Measurements from ENCODE around the gene ZSCAN21.

Gene ZSCAN21

DNA sequence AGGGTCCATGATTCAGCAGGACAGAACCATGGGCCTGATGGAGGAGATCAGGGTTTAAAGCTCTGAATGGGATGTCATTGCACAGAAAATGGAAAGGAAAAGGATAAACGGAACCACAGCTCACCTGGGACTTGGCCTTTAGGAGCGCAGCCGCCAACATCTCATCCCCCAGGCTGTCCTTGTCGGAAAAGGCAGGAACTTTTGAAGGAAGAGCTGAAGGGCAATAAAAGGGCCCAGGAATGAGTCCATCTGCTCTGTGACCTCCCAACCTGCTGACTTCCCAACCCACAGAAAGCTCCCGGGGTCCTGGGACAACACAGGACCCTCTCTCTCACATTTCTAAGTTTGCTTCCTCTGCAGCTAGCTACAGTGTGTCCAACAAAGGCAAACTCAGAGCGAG lies 25.8 kb downstream of the ZSCAN21 start:
- DNase-seq (ENCODE audit: low read depth, low spot score), result no peak

DNA sequence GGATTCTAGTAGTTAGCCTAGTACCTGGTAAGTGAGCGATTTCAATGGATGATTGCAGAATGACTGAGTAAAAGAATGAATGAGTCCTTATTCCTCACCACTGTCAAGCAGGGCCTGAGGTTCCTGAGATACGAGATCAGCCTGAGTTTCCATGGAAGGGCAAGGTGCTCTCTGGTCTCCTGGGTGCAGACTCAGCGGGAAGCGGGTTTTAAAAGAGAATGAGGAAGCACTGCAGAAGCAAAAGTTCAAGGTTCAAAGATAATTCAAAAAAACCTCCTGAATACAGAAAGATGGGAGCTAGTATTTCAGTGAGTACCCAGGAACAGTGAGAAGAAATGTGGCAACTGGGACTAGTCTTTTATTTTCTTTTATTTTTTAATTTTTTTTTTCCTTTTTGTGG lies 27.6 kb downstream of the ZSCAN21 start:
- no peak for DNase-seq (ENCODE audit: low read depth, low spot score)

DNA sequence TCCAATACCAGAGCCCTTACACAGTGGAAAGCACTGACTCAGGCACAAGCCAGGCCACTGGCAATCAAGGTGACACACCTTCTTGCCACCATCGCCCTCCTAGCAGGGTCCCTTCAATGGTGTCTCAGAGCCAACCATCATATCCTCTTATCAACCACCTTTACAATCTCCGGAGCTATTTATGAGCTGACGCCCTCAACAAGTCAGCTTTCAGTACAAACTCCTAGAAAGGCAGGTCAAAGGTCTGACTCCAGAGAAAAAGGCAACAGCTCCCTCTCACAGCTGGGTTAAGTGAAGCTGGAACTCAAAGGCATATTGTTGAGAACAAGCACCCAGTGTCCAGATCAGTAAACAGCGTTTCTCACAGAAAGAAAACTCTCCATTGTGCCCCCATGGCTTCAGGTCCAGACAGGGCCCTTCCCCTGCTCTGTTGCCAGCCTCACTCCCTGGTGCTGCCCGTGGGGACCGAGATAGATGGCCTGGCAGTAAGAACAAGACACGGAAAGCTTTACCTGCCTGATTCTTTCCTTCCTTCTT lies 29.5 kb downstream of the ZSCAN21 start:
- DNase-seq (ENCODE audit: low read depth, low spot score), result no peak

DNA sequence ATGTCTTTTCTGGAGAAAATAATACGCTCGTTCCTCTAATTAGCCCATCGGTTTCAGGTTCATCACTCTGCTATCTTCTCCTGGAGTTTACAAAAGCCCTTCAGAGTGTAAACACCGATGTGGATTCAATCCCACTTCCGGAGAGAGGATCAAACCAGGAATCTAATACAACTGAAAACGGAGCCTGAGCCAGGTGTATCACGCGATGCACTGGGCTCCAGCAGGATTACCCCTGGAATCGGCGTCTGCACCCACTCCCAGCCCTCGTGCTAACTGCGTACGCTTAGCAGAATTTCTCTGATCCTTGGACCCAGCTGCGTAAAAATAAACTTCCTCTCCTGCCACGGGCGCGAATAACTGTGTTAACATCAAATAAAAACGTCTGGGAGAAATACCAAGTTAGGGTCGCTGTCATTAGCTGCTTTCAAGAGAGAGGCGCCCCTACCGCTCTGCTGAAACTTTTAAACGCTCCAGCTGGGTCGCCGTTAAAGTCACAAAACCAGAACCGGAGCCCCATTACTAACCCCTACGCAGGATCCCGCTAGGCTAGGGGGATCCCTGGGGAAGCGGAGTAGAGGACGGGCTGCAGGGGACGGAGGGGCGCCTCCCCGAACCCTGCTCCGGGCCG lies 31.4 kb downstream of the ZSCAN21 start:
- DNase-seq (ENCODE audit: low read depth, low spot score), result no peak

- peak; percentile 96 for DNase-seq (ENCODE audit: low read depth, low spot score)
These were observed 32.0 kb downstream of the ZSCAN21 start, which contains the start of gene ZNF3 for GRCh38 chr7:100081535-100082102. ZNF3 (minus strand) TSS chr7:100081723; CDS start chr7:100077357, 4,366 bp downstream.

- no peak for DNase-seq (ENCODE audit: low read depth, low spot score)
These were observed 33.4 kb downstream of the ZSCAN21 start for GRCh38 chr7:100082978-100083377.

GRCh38 chr7:100085515-100085914 lies 35.9 kb downstream of the ZSCAN21 start:
- no peak for DNase-seq (ENCODE audit: low read depth, low spot score)

- DNase-seq (ENCODE audit: low read depth, low spot score), result no peak
These were observed 37.6 kb downstream of the ZSCAN21 start for GRCh38 chr7:100087055-100087750.

- DNase-seq (ENCODE audit: low read depth, low spot score), result no peak
These were observed 38.6 kb downstream of the ZSCAN21 start for GRCh38 chr7:100088095-100088620.

- DNase-seq (ENCODE audit: low read depth, low spot score), result peak; percentile 76
These were observed 39.3 kb downstream of the ZSCAN21 start, which contains the start of gene COPS6 for GRCh38 chr7:100088621-100089457. COPS6 (plus strand) TSS chr7:100088969; CDS start chr7:100088991, 22 bp downstream.

DNA sequence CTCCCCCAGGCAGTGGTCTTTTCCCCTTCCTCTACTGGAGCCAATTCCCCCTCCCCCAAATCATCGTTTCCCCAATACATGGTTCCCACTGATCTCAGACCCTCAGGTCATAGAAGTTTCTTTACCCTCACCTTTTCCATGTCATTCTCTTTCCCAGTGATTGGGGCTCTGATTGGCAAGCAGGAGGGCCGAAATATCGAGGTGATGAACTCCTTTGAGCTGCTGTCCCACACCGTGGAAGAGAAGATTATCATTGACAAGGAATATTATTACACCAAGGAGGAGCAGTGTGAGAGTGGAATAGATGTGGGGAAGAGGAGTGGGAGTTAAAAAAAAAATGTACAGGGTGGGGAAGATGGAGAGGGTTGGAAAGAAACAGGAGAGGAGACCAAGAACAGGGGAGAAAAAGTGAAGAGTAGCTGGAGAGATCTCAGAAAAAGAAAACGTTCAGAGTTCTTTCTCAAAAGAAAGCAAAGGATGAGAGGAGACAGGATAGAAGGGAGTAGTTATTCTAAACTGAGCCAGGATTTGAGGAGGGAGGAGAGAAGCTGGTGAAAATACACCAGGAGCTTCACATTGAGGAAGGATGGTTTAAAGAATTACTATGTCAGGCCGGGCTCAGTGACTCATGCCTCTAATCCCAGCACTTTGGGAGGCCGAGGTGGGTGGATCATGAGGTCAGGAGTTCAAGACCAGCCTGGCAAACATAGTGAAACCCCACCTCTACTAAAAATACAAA lies 40.1 kb downstream of the ZSCAN21 start:
- DNase-seq (ENCODE audit: low read depth, low spot score), result no peak

DNA sequence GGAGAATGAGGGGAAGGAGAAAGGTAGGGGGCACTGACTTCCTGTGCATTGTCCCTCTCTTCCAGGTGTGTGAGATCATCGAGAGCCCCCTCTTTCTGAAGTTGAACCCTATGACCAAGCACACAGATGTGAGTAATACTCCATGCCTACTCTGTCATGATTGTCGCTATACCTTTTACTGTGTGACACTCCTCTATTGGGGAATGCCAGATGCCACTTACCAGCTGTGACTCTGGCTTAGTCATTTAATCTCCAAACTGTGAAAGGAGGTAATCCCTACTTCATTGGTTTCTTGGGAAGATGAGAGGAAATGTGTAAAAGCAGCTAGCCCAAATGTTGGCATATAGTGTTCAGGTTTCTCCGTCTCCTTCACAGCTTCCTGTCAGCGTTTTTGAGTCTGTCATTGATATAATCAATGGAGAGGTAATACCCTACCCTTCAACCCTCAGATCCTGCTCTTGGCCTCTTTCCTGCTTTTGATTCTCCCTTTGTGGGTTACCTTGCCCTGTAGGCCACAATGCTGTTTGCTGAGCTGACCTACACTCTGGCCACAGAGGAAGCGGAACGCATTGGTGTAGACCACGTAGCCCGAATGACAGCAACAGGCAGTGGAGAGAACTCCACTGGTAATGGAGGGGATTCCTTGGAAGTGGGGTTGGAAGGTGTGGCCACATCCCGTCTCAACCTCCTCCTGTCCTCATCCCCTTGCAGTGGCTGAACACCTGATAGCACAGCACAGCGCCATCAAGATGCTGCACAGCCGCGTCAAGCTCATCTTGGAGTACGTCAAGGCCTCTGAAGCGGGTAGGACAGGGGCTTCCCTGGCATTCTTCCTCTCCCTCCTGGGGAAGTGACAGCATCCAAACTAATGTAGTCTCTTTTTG lies 41.2 kb downstream of the ZSCAN21 start:
- no peak for DNase-seq (ENCODE audit: low read depth, low spot score)

GRCh38 chr7:100091411-100092181 lies 42.0 kb downstream of the ZSCAN21 start:
- DNase-seq (ENCODE audit: low read depth, low spot score), result no peak

- DNase-seq (ENCODE audit: low read depth, low spot score), result no peak
These were observed 43.5 kb downstream of the ZSCAN21 start for GRCh38 chr7:100093054-100093453.

- no peak for DNase-seq (ENCODE audit: low read depth, low spot score)
These were observed 43.9 kb downstream of the ZSCAN21 start for GRCh38 chr7:100093498-100093897.

DNA sequence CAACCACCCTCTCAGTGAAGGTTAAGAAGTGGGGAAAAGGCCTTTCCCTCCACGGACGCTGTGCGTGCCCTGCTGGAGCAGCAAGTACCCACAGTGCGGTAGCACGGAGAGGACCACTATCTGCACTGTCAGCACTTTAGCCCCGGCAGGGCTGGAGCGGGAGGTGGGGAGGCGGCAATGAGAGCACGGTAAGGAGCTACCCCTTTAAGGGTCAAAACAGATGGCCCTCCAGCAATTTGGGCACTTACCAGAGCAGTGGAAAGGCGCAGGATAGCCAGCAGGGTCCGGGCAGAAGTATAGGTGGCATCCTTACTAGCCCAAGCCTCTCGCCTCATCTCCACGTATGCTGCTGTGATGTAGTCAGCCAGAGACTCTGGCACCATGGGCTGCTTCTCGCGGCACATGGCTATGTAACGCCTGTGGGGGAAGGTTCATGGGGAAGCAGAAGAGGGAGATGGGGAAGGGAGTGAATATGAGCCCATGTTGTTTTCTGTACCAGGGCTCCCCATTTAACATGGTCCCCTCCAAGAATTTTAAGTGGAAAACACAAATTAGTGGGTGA lies 44.4 kb downstream of the ZSCAN21 start:
- DNase-seq (ENCODE audit: low read depth, low spot score), result no peak

DNA sequence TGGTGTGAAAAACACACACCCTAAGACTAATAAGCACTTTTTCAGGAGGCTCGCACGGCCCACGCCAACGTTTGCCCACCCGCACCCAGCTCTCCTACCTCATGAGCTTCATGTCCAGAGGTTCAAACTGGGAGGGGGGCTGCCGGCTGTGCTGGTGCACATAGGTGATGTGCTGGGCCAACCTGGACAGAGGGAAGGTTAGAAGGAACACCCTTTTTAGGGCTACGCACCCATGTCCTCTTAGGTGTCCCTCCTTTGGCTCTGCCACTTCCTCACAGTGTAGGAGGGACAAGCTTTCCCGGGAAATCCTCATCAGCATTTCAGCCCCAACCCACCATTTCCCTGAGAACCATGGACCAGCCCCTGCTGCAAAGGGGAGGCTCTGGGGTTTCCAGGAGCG lies 45.7 kb downstream of the ZSCAN21 start:
- no peak for DNase-seq (ENCODE audit: low read depth, low spot score)

- no peak for DNase-seq (ENCODE audit: low read depth, low spot score)
These were observed 46.1 kb downstream of the ZSCAN21 start for GRCh38 chr7:100095704-100096103.

GRCh38 chr7:100098913-100099312 lies 49.3 kb downstream of the ZSCAN21 start:
- DNase-seq (ENCODE audit: low read depth, low spot score), result no peak

Data from activated CD4-positive, CD25-positive, alpha-beta regulatory T cell treated with anti-CD3 and anti-CD28 coated beads, Interleukin-2, amount 50 U/mL, for 16 hours (primary cell).